Activated CD4-positive, alpha-beta T cell treated with anti-CD3 and anti-CD28 coated beads, Interleukin-2, amount 10 ng/mL, durations not matched to agents 7 days and 5 days (primary cell): Measurements from ENCODE around the gene GRIPAP1. TPM values are rescaled to one million over a fixed set of nuclear protein-coding genes. Genes with fewer than 3 reads are reported as not detected.
"Not testable (repeated sequence)": the region's sequence is repeated elsewhere in the genome, so short reads cannot be mapped to it uniquely, and the experiment has no call there.

Experiments
- CTCF ChIA-PET: fragments of 350-600 bp; sonication (Branson Sonifier 250); formaldehyde crosslinking; loops from one replicate; lab custom pipeline; 2021; ENCODE audit warnings: antibody characterized with exemption; lab: Charles Lee
- POLR2A ChIA-PET: fragments of 350-600 bp; sonication (Branson Sonifier 250); formaldehyde crosslinking; loops from one replicate; lab custom pipeline; 2021; ENCODE audit warnings: antibody characterized with exemption; lab: Charles Lee
- DNase-seq: peaks from one replicate; pipeline ENCODE4 v3.0.0-alpha.2; 2020
- H3K27ac Mint-ChIP-seq: one replicate; pipeline ENCODE4 v1.8.0; 2021; ENCODE audit warnings: mild to moderate bottlenecking, moderate library complexity, mixed read lengths
- H3K27me3 Mint-ChIP-seq: one replicate; pipeline ENCODE4 v1.8.0; 2021; ENCODE audit warnings: mixed read lengths
- H3K36me3 Mint-ChIP-seq: one replicate; pipeline ENCODE4 v1.8.0; 2021; ENCODE audit warnings: low read depth, mixed read lengths
- H3K4me1 Mint-ChIP-seq: one replicate; pipeline ENCODE4 v1.8.0; 2021; ENCODE audit warnings: mixed read lengths
- H3K4me3 Mint-ChIP-seq: one replicate; pipeline ENCODE4 v1.8.0; 2021; ENCODE audit warnings: mild to moderate bottlenecking, moderate library complexity, mixed read lengths
- H3K9me3 Mint-ChIP-seq: one replicate; pipeline ENCODE4 v1.8.0; 2021; ENCODE audit warnings: mixed read lengths
- total RNA-seq, 2 experiments: library from RNA; stranded (reverse); gene quantifications; one replicate each; pipeline ENCODE4 v1.2.3, GENCODE V29; 2021

The GRIPAP1 gene
- total RNA-seq, 2 experiments from 2014 or later = 73.2 to 91.2 TPM

DNA sequence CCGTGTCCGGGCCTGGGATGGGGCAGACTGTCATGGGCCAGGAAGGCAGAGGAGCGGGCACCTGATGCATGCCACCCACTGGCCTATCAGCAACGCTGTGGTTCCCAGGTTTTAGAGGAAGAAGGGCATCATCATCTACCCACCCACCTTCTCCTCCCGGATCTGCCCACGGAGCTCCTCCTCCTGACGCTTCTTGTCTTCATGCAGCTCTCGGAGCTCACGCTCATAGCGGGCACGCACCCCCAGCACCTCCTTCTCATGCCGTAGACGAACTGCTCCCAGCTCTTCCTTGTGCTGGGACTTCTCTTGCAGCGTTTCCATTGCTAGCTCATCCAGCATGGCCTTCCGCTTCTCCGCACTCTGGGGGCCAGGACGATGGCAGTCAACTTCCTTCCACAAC, 19.0 kb downstream of the GRIPAP1 start:
- H3K27ac Mint-ChIP-seq = no peak overlapping the region
- ChIA-PET CTCF (no interaction called here), POLR2A (no interaction called here)
- no peak overlapping the region for H3K4me3 Mint-ChIP-seq
- no peaks in the 10 kb centered on the region for H3K9me3 Mint-ChIP-seq
- no peaks in the 10 kb centered on the region for H3K4me1 Mint-ChIP-seq
- no peak for DNase-seq
- H3K36me3 Mint-ChIP-seq = peaks cover 37% of the 10 kb centered on the region
- no peaks in the 10 kb centered on the region for H3K27me3 Mint-ChIP-seq

DNA sequence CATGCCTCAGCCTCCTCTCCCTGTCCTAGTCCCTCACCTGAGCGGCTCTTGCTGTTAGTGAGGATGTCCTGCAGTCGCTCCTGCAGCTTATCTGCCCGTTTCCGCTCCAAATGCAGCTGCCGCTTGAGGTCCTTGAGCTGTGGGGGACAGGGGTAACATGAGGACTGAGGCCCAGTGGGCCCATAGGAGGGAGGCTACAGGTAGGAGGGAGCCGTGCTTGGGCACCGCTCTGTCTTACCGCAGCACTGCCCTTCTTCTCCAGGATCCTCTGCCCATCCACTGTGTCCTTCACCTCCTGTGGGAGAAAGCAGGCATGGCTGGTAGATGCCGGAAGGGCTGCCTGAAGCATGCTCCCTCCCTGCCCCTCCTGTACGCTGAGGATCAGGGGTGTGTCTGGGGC, 20.9 kb downstream of the GRIPAP1 start:
- Mint-ChIP-seq H3K27ac (no peak overlapping the region), H3K9me3 (no peaks in the 10 kb centered on the region), H3K4me3 (no peak overlapping the region), H3K27me3 (no peaks in the 10 kb centered on the region), H3K4me1 (peaks cover 8% of the 10 kb centered on the region), H3K36me3 (peaks cover 41% of the 10 kb centered on the region)
- ChIA-PET POLR2A (no interaction called here), CTCF (interaction anchor here (1.0 kb wide), 1 partner anchor 22 kb away, joined by 4 read pairs; no protein-coding TSS in a partner anchor)
- DNase-seq = no peak

DNA sequence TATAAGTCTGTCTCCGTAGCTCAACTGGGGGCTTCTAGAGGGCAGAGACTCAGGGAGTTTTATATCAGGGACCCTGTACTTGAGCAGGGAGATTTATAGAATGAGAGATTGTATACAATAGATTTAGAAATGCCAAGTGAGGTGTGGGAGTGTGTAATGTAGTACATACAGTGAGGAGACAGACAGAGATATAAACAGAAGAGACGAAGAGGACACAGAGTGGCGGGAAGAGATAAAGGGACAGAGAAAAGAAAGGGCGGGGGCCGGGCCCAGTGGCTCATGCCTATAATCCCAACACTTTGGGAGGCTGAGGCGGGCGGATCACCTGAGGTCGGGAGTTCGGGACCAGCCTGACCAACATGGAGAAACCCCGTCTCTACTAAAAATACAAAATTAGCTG, 21.7 kb downstream of the GRIPAP1 start:
- peaks cover 13% of the 10 kb centered on the region for H3K4me1 Mint-ChIP-seq
- CTCF ChIA-PET, DNase-seq, H3K4me3 Mint-ChIP-seq, POLR2A ChIA-PET, H3K27me3 Mint-ChIP-seq, H3K27ac Mint-ChIP-seq, H3K9me3 Mint-ChIP-seq: not testable (repeated sequence)
- peaks cover 41% of the 10 kb centered on the region for H3K36me3 Mint-ChIP-seq

DNA sequence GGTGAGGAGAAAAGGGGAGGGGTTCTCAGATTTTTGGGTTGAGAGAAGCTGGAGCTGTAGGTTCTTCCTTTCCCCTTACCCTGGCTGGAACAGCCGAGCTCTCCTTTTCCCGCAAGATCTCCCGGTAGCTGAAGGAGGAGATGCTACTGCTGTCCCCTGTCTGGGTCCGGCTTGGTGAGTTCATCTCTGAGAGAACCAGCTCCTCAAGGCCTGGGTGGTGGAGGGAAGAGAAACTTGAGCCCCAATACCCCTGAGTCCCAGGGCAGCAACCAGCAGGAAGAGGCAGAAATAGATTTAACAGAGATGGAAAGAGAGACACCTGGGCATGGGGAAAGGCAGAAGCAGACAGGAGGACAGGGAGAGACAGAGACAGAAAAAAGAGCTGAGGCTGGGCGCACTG, 23.8 kb downstream of the GRIPAP1 start:
- no peak overlapping the region for H3K27ac Mint-ChIP-seq
- ChIA-PET CTCF (interaction anchor here (0.6 to 1.4 kb wide), 2 partner anchors 9 to 436 kb away, joined by 3 to 5 read pairs; no protein-coding TSS in a partner anchor), POLR2A (no interaction called here)
- DNase-seq = no peak
- H3K36me3 Mint-ChIP-seq = peaks cover 41% of the 10 kb centered on the region
- no peaks in the 10 kb centered on the region for H3K27me3 Mint-ChIP-seq
- H3K4me3 Mint-ChIP-seq = no peak overlapping the region
- H3K4me1 Mint-ChIP-seq = peaks cover 16% of the 10 kb centered on the region
- H3K9me3 Mint-ChIP-seq = no peaks in the 10 kb centered on the region

DNA sequence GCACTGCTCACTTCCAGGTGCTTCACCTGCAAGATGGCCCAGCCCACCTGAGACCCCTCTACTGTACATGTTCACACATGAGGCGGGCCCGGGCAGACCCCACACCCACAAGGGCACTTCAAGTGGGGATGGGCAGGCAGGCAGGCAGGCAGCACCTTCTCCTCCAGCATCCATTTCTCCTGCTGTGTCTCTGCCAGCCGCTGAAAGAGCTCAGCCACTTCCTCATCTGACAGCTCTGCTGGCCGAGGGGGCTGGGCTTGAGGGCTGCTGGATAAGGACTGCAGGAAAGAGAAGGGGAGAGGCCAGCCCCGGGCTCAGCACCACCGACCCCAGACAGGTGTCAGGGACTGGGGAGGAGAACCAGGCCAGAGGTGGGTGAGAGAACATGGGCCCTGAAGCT, 26.0 kb downstream of the GRIPAP1 start:
- POLR2A ChIA-PET = no interaction called here
- H3K27me3 Mint-ChIP-seq = no peaks in the 10 kb centered on the region
- H3K36me3 Mint-ChIP-seq = peaks cover 39% of the 10 kb centered on the region
- no peak overlapping the region for H3K27ac Mint-ChIP-seq
- H3K4me3 Mint-ChIP-seq = no peak overlapping the region
- H3K4me1 Mint-ChIP-seq = peaks cover 28% of the 10 kb centered on the region
- CTCF ChIA-PET = no interaction called here
- no peaks in the 10 kb centered on the region for H3K9me3 Mint-ChIP-seq
- no peak for DNase-seq

DNA sequence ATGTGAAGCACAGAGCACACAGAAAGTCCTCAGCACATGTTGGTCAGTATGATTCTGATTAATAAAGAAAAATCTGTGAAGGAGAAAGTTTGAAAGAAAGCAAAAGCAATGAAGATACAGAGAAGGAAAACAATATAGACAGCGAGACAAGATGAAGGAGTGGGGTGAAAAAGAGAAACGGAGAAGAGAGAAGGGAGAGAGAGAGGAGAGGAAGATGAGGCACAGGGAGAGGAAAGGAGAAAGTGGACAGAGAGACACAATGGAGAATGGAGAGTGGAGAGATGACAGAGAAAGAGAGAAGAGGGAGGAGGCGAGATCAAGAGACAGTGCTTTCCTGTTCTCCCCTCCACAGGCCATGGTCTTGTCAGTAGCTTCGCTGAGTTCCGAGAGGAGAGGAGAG, 26.5 kb downstream of the GRIPAP1 start:
- ChIA-PET POLR2A (no interaction called here), CTCF (interaction anchor here (0.6 kb wide), 1 partner anchor 175 kb away, joined by 3 read pairs; no protein-coding TSS in a partner anchor)
- Mint-ChIP-seq H3K36me3 (peaks cover 36% of the 10 kb centered on the region), H3K4me3 (no peak overlapping the region), H3K4me1 (peaks cover 28% of the 10 kb centered on the region), H3K27me3 (no peaks in the 10 kb centered on the region), H3K9me3 (no peaks in the 10 kb centered on the region), H3K27ac (peak overlapping the region; percentile 83)
- no peak for DNase-seq

- no peak overlapping the region for H3K27ac Mint-ChIP-seq
- POLR2A ChIA-PET = no interaction called here
Measured at GRCh38 chrX:48975041-48975440, 27.0 kb downstream of the GRIPAP1 start.

DNA sequence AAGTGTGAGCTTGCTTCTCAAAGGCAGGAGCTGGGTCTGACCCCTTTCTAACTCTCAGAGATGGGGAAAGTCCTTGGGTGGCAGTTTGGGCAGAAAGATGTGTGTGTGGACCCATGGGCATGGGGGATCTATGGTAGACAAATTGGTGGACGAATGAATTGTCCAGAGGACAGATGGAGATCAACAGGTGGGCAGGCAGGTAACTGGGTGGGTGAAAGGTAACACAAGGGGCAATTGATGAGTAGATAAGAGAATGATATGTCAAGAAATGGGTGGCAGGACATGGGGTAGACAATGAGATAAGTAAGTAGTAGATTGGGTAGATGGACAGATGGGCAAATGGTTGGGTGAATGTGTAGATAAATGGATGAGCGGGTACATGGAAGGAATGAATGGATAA, 27.5 kb downstream of the GRIPAP1 start:
- Mint-ChIP-seq H3K36me3 (peaks cover 32% of the 10 kb centered on the region), H3K27me3 (no peaks in the 10 kb centered on the region), H3K9me3 (no peaks in the 10 kb centered on the region), H3K27ac (no peak overlapping the region), H3K4me1 (peaks cover 28% of the 10 kb centered on the region), H3K4me3 (no peak overlapping the region)
- ChIA-PET CTCF (interaction anchor here (1.1 kb wide), 1 partner anchor 25 kb away, joined by 3 read pairs; no protein-coding TSS in a partner anchor), POLR2A (no interaction called here)
- DNase-seq = no peak

More at GRCh38 chrX:48975041-48975440, 27.0 kb downstream of the GRIPAP1 start:
- peaks cover 33% of the 10 kb centered on the region for H3K36me3 Mint-ChIP-seq
- H3K4me3 Mint-ChIP-seq = no peak overlapping the region
- H3K9me3 Mint-ChIP-seq = no peaks in the 10 kb centered on the region
- no peaks in the 10 kb centered on the region for H3K27me3 Mint-ChIP-seq
- DNase-seq = no peak
- peaks cover 28% of the 10 kb centered on the region for H3K4me1 Mint-ChIP-seq
- CTCF ChIA-PET = interaction anchor here (0.6 kb wide), 1 partner anchor 175 kb away, joined by 3 read pairs; no protein-coding TSS in a partner anchor

- Mint-ChIP-seq H3K27ac (no peak overlapping the region), H3K4me3 (no peak overlapping the region), H3K36me3 (peaks cover 32% of the 10 kb centered on the region), H3K4me1 (peaks cover 28% of the 10 kb centered on the region), H3K9me3 (no peaks in the 10 kb centered on the region), H3K27me3 (no peaks in the 10 kb centered on the region)
- CTCF ChIA-PET = interaction anchor here (0.9 to 1.4 kb wide), 3 partner anchors 12 to 24 kb away, joined by 3 read pairs; no protein-coding TSS in a partner anchor
- no peak for DNase-seq
- POLR2A ChIA-PET = no interaction called here
Measured at GRCh38 chrX:48974033-48974432, 28.0 kb downstream of the GRIPAP1 start.

GRCh38 chrX:48972220-48973164, 29.6 kb downstream of the GRIPAP1 start:
- no peak overlapping the region for H3K4me3 Mint-ChIP-seq
- CTCF ChIA-PET = interaction anchor here (0.9 to 1.5 kb wide), 5 partner anchors 11 to 183 kb away, joined by 3 read pairs; no protein-coding TSS in a partner anchor
- H3K27me3 Mint-ChIP-seq = no peaks in the 10 kb centered on the region
- peaks cover 28% of the 10 kb centered on the region for H3K4me1 Mint-ChIP-seq
- peak; percentile 32 for DNase-seq
- peaks cover 23% of the 10 kb centered on the region for H3K36me3 Mint-ChIP-seq
- H3K9me3 Mint-ChIP-seq = no peaks in the 10 kb centered on the region
- POLR2A ChIA-PET = no interaction called here
- peak overlapping the region; percentile 5 for H3K27ac Mint-ChIP-seq

GRCh38 chrX:48971249-48972219, 30.5 kb downstream of the GRIPAP1 start, which contains the start of gene KCND1:
Gene KCND1 (minus strand): TSS chrX:48971844. CDS start chrX:48970271, 1,573 bp downstream.
- ChIA-PET POLR2A (no interaction called here), CTCF (interaction anchor here (1.1 to 1.5 kb wide), 2 partner anchors 18 to 184 kb away, joined by 3 read pairs; no protein-coding TSS in a partner anchor)
- peaks cover 21% of the 10 kb centered on the region for H3K36me3 Mint-ChIP-seq
- H3K27me3 Mint-ChIP-seq = no peaks in the 10 kb centered on the region
- no peak within 1 kb of the TSS for H3K27ac Mint-ChIP-seq
- no peak for DNase-seq
- H3K4me3 Mint-ChIP-seq = no peak within 1 kb of the TSS
- no peaks in the 10 kb centered on the region for H3K9me3 Mint-ChIP-seq
- H3K4me1 Mint-ChIP-seq = peaks cover 23% of the 10 kb centered on the region

GRCh38 chrX:48969471-48969870, 32.6 kb downstream of the GRIPAP1 start:
- no peak for DNase-seq
- no peaks in the 10 kb centered on the region for H3K27me3 Mint-ChIP-seq
- POLR2A ChIA-PET = no interaction called here
- CTCF ChIA-PET = interaction anchor here (1.4 to 1.6 kb wide), 2 partner anchors 8 to 16 kb away, joined by 3 to 5 read pairs; no protein-coding TSS in a partner anchor
- H3K9me3 Mint-ChIP-seq = no peaks in the 10 kb centered on the region
- peaks cover 13% of the 10 kb centered on the region for H3K4me1 Mint-ChIP-seq
- H3K36me3 Mint-ChIP-seq = peaks cover 15% of the 10 kb centered on the region
- no peak overlapping the region for H3K4me3 Mint-ChIP-seq
- no peak overlapping the region for H3K27ac Mint-ChIP-seq
